ENCODE data around the gene SORCS1.

GRCh38 chr10:106757521-106757920 is 407.0 kb downstream of the SORCS1 start:
- no peak for TF ChIP-seq EZH2 (IDR thresholded peaks at IDR 0.05; ENCODE audit: low read depth, unreplicated experiment)
- TF ChIP-seq POLR2AphosphoS5 (IDR thresholded peaks at IDR 0.05; ENCODE audit: low read depth) = no peak
- TF ChIP-seq CTCF (conservative IDR thresholded peaks at IDR 0.05; ENCODE audit: low read depth in 2 of 2) = no peak
- no peak for TF ChIP-seq JUNB (IDR thresholded peaks at IDR 0.05; ENCODE audit: unreplicated experiment)

Measured in GM23338 (cell line).